ENCODE measurements around the gene SOX4.

The SOX4 gene

GRCh38 chr6:21594416-21595281, 1.1 kb downstream of the SOX4 start:
- DNase-seq: peak; percentile 73

- peak; percentile 23 for DNase-seq
Measured at GRCh38 chr6:21595285-21596144, 2.0 kb downstream of the SOX4 start.

GRCh38 chr6:21596145-21596948, 2.8 kb downstream of the SOX4 start:
- DNase-seq: peak; percentile 47

GRCh38 chr6:21596949-21597682, 3.6 kb downstream of the SOX4 start:
- peak; percentile 63 for DNase-seq

- DNase-seq: peak; percentile 28
Measured at GRCh38 chr6:21597801-21598673, 4.5 kb downstream of the SOX4 start.

- peak; percentile 58 for DNase-seq
Measured at GRCh38 chr6:21598674-21599023, 5.1 kb downstream of the SOX4 start.

- no peak for DNase-seq
Measured at GRCh38 chr6:21599051-21599696, 5.6 kb downstream of the SOX4 start.

- no peak for DNase-seq
Measured at GRCh38 chr6:21601339-21601923, 7.9 kb downstream of the SOX4 start.

GRCh38 chr6:21601932-21602390, 8.4 kb downstream of the SOX4 start:
- no peak for DNase-seq

GRCh38 chr6:21603082-21603952, 9.8 kb downstream of the SOX4 start:
- DNase-seq: no peak

- no peak for DNase-seq
Measured at GRCh38 chr6:21604081-21604480, 10.5 kb downstream of the SOX4 start.

GRCh38 chr6:21605166-21605565, 11.6 kb downstream of the SOX4 start:
- no peak for DNase-seq

GRCh38 chr6:21608601-21609000, 15.1 kb downstream of the SOX4 start:
- DNase-seq: peak; percentile 23

GRCh38 chr6:21609881-21610329, 16.4 kb downstream of the SOX4 start:
- no peak for DNase-seq

- no peak for DNase-seq
Measured at GRCh38 chr6:21610341-21610740, 16.8 kb downstream of the SOX4 start.

- no peak for DNase-seq
Measured at GRCh38 chr6:21611485-21611884, 17.9 kb downstream of the SOX4 start.

GRCh38 chr6:21612067-21612745, 18.7 kb downstream of the SOX4 start:
- no peak for DNase-seq

GRCh38 chr6:21613809-21614208, 20.3 kb downstream of the SOX4 start:
- DNase-seq: no peak
